Endothelial cell of umbilical vein (primary cell): ENCODE results near the gene DAB1. TPM values are rescaled to one million over a fixed set of nuclear protein-coding genes. Genes with fewer than 3 reads are reported as not detected.

Experiments
- BruUV-seq: library from RNA; stranded (reverse); fragments of 400-500 nt; replicated peaks from 2 replicates; lab custom pipeline; 2021; lab: Mats Ljungman, UMichigan
- CTCF ChIA-PET: fragments of 300-600, 350-600 bp; sonication (Branson Sonifier 250); formaldehyde crosslinking; loops from one replicate; lab custom pipeline; 2021; ENCODE audit warnings: antibody characterized with exemption, inconsistent platforms; lab: Charles Lee
- POLR2A ChIA-PET: fragments of 300-600, 350-600 bp; sonication (Branson Sonifier 250); formaldehyde crosslinking; loops from one replicate; lab custom pipeline; 2021; ENCODE audit warnings: antibody characterized with exemption, inconsistent platforms; lab: Charles Lee
- DNase-seq: peaks from one replicate; pipeline ENCODE4 v3.0.0-alpha.2; 2011; ENCODE audit warnings: low read depth, low spot score
- FAIRE-seq: peaks from 2 replicates; lab custom pipeline; 2011; peaks lifted over from hg19 to GRCh38; lab: Jason Lieb, UNC
- H2AFZ ChIP-seq: 2 replicates; pipeline ENCODE4 v1.6.0; 2012; ENCODE audit warnings: low read depth, low read length, control low read depth, inconsistent platforms
- H3K27ac ChIP-seq: 2 replicates; pipeline ENCODE4 v1.5.1; 2011; ENCODE audit warnings: low read depth, mild to moderate bottlenecking, control low read depth, low read length, moderate library complexity; ENCODE audit not compliant: insufficient read depth
- H3K27me3 ChIP-seq, 2 experiments: 2 replicates each; pipeline versions ENCODE4 v1.6.0 to v1.6.1; 2011; ENCODE audit warnings: low read length in 2 of 2, mixed read lengths in 1 of 2; ENCODE audit not compliant: control insufficient read depth in 2 of 2, insufficient read depth in 2 of 2
- H3K36me3 ChIP-seq, 2 experiments: 2 replicates in 1 of 2; 3 replicates in 1 of 2; pipeline ENCODE4 v1.5.1; 2011; ENCODE audit warnings: low read length in 2 of 2, mild to moderate bottlenecking in 1 of 2, moderate library complexity in 1 of 2; ENCODE audit not compliant: control insufficient read depth in 2 of 2, insufficient read depth in 2 of 2; ENCODE audit errors: extremely low read depth in 1 of 2
- H3K4me1 ChIP-seq: 3 replicates; pipeline ENCODE4 v1.5.1; 2011; ENCODE audit warnings: mild to moderate bottlenecking, low read length; ENCODE audit not compliant: control insufficient read depth, insufficient read depth; ENCODE audit errors: extremely low read depth
- H3K4me2 ChIP-seq: 2 replicates; pipeline ENCODE4 v1.6.1; 2011; ENCODE audit warnings: low read length, control low read depth, mixed read lengths; ENCODE audit not compliant: insufficient read depth
- H3K4me3 ChIP-seq, 3 experiments: fragments of 200-600 bp in 1 of 3; sonication (generic), shearing (Covaris generic) in 1 of 3; replicated peaks in 1 of 3; 2 replicates each; pipeline ENCODE4 v1.5.1; 2011 to 2016; ENCODE audit warnings: control low read depth in 3 of 3, low read length in 3 of 3, mild to moderate bottlenecking in 2 of 3, inconsistent platforms in 1 of 3, low read depth in 1 of 3, moderate library complexity in 1 of 3; ENCODE audit not compliant: insufficient read depth in 1 of 3
- H3K79me2 ChIP-seq: 2 replicates; pipeline ENCODE4 v1.6.0; 2012; ENCODE audit warnings: low read length, inconsistent platforms; ENCODE audit not compliant: control insufficient read depth, insufficient read depth
- H3K9ac ChIP-seq: replicated peaks from 2 replicates; pipeline ENCODE3; 2011; ENCODE audit warnings: low read length, control low read depth; ENCODE audit not compliant: insufficient read depth; ENCODE audit errors: extremely low read depth
- H3K9me1 ChIP-seq: replicated peaks from 3 replicates; pipeline ENCODE4 v1.6.0; 2011; ENCODE audit warnings: mild to moderate bottlenecking, low read length; ENCODE audit not compliant: control insufficient read depth, insufficient read depth; ENCODE audit errors: extremely low read depth
- H3K9me3 ChIP-seq: replicated peaks from 2 replicates; pipeline ENCODE4 v1.5.1; 2012; ENCODE audit warnings: low read length, inconsistent platforms; ENCODE audit not compliant: control insufficient read depth, insufficient read depth
- H4K20me1 ChIP-seq: replicated peaks from 2 replicates; pipeline ENCODE3; 2011; ENCODE audit warnings: mild to moderate bottlenecking, low read length; ENCODE audit not compliant: control insufficient read depth, insufficient read depth; ENCODE audit errors: extremely low read depth
- EZH2 ChIP-seq: IDR thresholded peaks from 2 replicates; pipeline ENCODE4 v1.6.1; 2012; ENCODE audit warnings: borderline replicate concordance, low read depth, mild to moderate bottlenecking, moderate library complexity, low read length, inconsistent platforms; ENCODE audit not compliant: severe bottlenecking
- FOS ChIP-seq: IDR thresholded peaks from 2 replicates; pipeline ENCODE4 v1.6.1; 2011; ENCODE audit warnings: mild to moderate bottlenecking, low read length, moderate library complexity, borderline replicate concordance; ENCODE audit not compliant: insufficient read depth
- GATA2 ChIP-seq: IDR thresholded peaks from 2 replicates; pipeline ENCODE4 v1.7.0; 2011; ENCODE audit warnings: low read depth, mild to moderate bottlenecking, moderate library complexity, mixed read lengths, low read length; ENCODE audit not compliant: insufficient read length, insufficient read depth
- JUN ChIP-seq: IDR thresholded peaks from 2 replicates; pipeline ENCODE4 v1.6.1; 2011; ENCODE audit warnings: borderline replicate concordance, low read depth; ENCODE audit not compliant: insufficient read length, insufficient read depth
- MYC ChIP-seq: IDR thresholded peaks from one replicate; pipeline ENCODE4 v1.6.1; 2011; ENCODE audit warnings: mild to moderate bottlenecking, low read depth, low read length
- POLR2A ChIP-seq: IDR thresholded peaks from 2 replicates; pipeline ENCODE4 v1.6.1; 2012; ENCODE audit warnings: low read depth, mild to moderate bottlenecking, control low read depth, low read length
- POLR2AphosphoS5 ChIP-seq: IDR thresholded peaks from 2 replicates; pipeline ENCODE4 v1.6.1; 2012; ENCODE audit warnings: low read depth, mild to moderate bottlenecking, control low read depth, low read length, moderate library complexity; ENCODE audit not compliant: insufficient read depth
- dilution Hi-C: fragments of 300-500 bp; cut with MboI; formaldehyde crosslinking; loops from one replicate; pipeline ENCODE4 v1.15.0; 2019; ENCODE audit warnings: low sequenced_read_pairs; ENCODE audit not compliant: extremely low pct_ligation_motif_present
- intact Hi-C: fragments of 100-400 bp; cut with micrococcal nuclease; formaldehyde crosslinking; loops from one replicate; pipeline ENCODE4 v1.10.0; 2022
- polyA plus RNA-seq, 4 experiments: library from polyadenylated mRNA; depleted of rRNA in 3 of 4; stranded (reverse) in 3 of 4; unstranded in 1 of 4; fragments of >200 nt; gene quantifications; 2 replicates each; pipeline versions ENCODE4 v1.2.1 to v1.2.3, GENCODE V29; 2011 to 2012; ENCODE audit warnings: missing spikeins in 1 of 4
- total RNA-seq: library from RNA; stranded (reverse); gene quantifications from 2 replicates; pipeline ENCODE4 v1.2.3, GENCODE V29; 2021
- TF ChIP-seq, protein P1 (sequence below), 2 donors: IDR thresholded peaks; 1 replicate in 1 of 2; 2 replicates in 1 of 2; pipeline ENCODE4 v1.5.1; 2011; ENCODE audit warnings: low read length in 2 of 2, mild to moderate bottlenecking in 2 of 2, moderate library complexity in 2 of 2, control low read depth in 1 of 2, inconsistent platforms in 1 of 2, low read depth in 1 of 2; ENCODE audit not compliant: insufficient read depth in 1 of 2; ENCODE audit errors: extremely low read depth in 1 of 2
- TF ChIP-seq, protein P2 (sequence below): IDR thresholded peaks from 2 replicates; pipeline ENCODE4 v1.6.1; 2011; ENCODE audit not compliant: insufficient read depth, insufficient read length

Gene DAB1
- total and polyA plus RNA-seq, 2 donors (not counting 3 experiments of a cell fraction or from before 2014, with no cell fraction given), result not detected

DNA sequence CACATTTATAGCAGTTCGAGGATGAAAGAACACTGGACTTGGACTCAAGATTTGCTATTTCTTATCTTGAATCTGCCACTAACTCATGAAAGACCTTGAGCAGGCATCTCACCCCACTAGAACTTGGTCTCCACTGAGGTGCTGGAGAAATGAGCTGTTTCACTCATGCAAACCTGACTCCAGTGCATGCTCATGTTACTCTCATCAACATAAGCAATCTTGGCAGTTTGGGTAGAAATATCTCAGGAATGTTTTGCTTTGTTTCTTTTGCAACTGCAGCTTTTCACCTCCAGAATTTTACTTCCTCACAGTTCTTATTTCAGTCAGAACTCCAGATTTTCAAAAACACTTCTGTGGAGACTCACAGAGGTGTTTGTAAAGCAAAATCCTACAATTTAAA is 46.2 kb upstream of the DAB1 start:
- Histone ChIP-seq H3K4me3 (no peak overlapping the region), H3K9me1 (no peaks in the 10 kb centered on the region), H3K9ac (no peak overlapping the region), H4K20me1 (no peaks in the 10 kb centered on the region), H3K36me3 (no peaks in the 10 kb centered on the region), H3K4me1 (no peaks in the 10 kb centered on the region), H3K4me2 (no peak overlapping the region), H3K27me3 (no peaks in the 10 kb centered on the region), H2AFZ (no peak overlapping the region), H3K27ac (no peak overlapping the region), H3K79me2 (no peaks in the 10 kb centered on the region), H3K9me3 (no peaks in the 10 kb centered on the region)
- FAIRE-seq (no peak), DNase-seq (no peak)
- dilution Hi-C loops (no loop called here), intact Hi-C loops (no loop called here)
- POLR2A ChIA-PET, result no interaction called here
- TF ChIP-seq GATA2 (no peak), POLR2A (no peak), EZH2 (no peak), FOS (no peak), MYC (no peak), POLR2AphosphoS5 (no peak), JUN (no peak)
- TF ChIP-seq, protein P1, sequence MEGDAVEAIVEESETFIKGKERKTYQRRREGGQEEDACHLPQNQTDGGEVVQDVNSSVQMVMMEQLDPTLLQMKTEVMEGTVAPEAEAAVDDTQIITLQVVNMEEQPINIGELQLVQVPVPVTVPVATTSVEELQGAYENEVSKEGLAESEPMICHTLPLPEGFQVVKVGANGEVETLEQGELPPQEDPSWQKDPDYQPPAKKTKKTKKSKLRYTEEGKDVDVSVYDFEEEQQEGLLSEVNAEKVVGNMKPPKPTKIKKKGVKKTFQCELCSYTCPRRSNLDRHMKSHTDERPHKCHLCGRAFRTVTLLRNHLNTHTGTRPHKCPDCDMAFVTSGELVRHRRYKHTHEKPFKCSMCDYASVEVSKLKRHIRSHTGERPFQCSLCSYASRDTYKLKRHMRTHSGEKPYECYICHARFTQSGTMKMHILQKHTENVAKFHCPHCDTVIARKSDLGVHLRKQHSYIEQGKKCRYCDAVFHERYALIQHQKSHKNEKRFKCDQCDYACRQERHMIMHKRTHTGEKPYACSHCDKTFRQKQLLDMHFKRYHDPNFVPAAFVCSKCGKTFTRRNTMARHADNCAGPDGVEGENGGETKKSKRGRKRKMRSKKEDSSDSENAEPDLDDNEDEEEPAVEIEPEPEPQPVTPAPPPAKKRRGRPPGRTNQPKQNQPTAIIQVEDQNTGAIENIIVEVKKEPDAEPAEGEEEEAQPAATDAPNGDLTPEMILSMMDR (IDR thresholded peaks at IDR 0.05; ENCODE audit: extremely low read depth in 1 of 2, insufficient read depth in 1 of 2, low read depth in 1 of 2, low read length in 2 of 2), result no peak
- TF ChIP-seq, protein P2, sequence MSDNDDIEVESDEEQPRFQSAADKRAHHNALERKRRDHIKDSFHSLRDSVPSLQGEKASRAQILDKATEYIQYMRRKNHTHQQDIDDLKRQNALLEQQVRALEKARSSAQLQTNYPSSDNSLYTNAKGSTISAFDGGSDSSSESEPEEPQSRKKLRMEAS, result no peak
- CTCF ChIA-PET, result no interaction called here
- no TSS peak for BruUV-seq
